GM04504 (cell line): ENCODE measurements around the gene IRF5.
A peak's percentile ranks its signal among the peaks of the same experiment; 100 is the strongest.
"Not testable (repeated sequence)": the region's sequence is repeated elsewhere in the genome, so short reads cannot be mapped to it uniquely, and the experiment has no call there.

Experiments
- DNase-seq: peaks from one replicate; pipeline ENCODE4 v3.0.0-alpha.2; 2012; ENCODE audit warnings: low read depth

Gene IRF5

DNA sequence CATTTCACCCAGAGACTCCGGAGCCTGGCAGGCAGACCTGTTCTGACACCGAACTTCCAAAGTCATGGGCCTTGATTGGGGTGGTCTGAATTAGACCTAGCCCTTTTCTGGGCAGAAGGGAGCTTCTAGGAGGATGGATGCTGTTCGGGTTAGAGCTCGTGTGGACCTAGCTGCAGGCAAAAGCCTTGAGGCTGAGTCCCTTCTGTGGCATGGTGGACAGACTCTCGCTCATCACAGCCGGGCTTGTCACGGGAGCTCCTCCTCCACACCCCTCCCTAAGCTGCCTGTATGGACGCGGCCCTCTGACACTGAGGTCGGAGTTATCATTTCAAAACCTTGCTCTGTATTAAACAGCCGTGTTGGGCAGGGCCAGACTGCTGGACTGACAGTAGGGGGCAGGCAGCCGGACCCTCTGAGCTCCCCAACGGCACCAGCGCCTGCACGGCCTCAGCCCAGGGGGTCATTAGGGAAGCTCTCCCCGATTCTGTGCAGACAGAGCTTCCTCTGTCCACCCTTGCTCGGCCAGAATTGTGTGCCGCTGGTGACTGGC lies 2.2 kb downstream of the IRF5 start:
- no peak for DNase-seq

GRCh38 chr7:128940494-128941322 lies 3.0 kb downstream of the IRF5 start:
- DNase-seq, result no peak

DNA sequence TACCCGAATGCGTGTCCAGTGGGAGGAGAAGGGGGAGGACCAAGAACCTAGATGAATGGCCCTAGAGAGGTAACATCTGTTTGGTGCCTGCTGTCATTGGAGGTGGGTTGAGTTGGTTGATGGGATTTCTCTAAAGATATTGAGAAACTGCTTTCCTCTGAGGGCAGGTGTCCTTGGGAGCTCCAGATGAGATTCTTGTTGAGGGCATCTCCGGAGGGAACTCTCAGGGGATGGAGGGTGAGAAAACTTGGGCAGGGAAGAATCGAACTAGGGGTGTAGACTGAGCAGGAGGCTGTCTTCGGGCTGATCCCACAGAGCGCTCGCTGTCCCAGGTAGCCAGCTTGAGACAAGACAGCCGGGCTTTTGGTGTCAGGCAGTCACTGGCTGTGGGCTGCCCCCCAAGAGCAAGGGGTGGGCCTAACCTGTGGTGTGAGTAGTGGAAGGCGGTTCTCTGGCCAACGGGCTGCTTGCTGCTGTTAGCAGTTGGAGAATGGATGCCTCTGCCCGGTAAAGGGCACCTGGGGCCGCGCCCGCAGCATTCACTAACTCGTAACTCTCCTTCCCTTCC lies 3.7 kb downstream of the IRF5 start:
- no peak for DNase-seq

GRCh38 chr7:128941946-128942526 lies 4.3 kb downstream of the IRF5 start:
- no peak for DNase-seq

- DNase-seq, result not testable (repeated sequence)
Observed at GRCh38 chr7:128943251-128943650, 5.5 kb downstream of the IRF5 start.

DNA sequence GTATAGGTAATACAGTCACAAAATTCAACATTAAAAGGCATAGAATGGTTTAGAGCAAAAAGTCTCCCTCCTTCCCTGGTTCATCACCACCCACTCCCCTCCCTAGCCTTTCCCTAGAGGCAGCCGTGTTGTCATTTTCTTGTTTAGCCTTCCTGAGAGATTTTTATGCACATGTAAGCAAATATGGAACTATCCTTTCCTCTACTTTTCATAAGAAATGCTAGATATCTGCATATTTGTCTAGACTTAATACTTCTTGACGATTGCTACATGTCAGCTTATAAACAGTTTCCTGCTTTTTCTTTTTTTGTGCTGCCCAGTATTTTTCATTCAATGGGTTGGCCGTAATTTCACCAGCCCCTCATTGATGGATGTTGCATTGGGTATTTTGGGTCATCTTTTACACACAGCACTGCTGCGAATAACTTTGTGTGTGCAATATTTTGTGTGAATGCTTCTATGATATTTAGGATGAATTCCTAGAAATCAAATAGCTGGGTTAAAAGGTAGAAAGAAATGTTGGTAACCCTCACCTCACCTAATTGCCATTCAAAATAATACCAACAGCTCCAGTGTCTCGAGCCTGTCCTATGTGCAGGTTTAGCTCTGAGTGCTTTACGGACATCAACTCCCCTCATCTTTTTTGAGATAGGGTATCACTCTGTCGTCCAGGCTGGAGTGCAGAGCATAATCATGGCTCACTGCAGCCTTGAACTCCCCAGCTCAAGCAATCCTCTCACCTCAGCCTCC lies 6.9 kb downstream of the IRF5 start:
- no peak for DNase-seq

DNA sequence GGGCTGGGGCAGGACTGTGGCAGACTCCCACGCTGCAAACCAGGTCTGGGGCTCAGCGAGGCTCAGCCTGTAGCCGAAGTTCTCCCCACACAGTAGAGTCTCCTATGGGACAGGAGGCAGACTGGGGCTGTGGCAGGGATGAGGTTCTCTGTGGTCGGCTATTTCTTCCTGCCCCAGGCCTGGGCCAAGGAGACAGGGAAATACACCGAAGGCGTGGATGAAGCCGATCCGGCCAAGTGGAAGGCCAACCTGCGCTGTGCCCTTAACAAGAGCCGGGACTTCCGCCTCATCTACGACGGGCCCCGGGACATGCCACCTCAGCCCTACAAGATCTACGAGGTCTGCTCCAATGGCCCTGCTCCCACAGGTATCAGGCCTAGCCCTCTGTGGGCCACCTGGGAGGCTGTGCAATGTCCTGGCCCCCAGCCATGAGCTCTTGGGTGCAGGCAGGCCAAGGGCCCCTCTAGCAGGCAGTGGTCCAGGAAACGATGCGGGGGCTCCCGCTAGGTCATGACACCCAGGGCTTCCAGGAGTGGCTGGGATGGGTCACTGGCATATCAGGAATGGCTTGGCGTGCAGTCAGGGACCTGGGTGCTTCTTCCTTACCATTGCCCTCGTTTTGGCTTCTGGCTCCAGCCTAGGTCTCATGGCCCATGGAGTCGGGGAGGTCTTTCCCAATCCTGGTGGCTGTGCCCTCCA lies 8.1 kb downstream of the IRF5 start:
- no peak for DNase-seq

GRCh38 chr7:128946936-128947830 lies 9.5 kb downstream of the IRF5 start:
- no peak for DNase-seq

- DNase-seq, result no peak
Observed at GRCh38 chr7:128947854-128948253, 10.1 kb downstream of the IRF5 start.

DNA sequence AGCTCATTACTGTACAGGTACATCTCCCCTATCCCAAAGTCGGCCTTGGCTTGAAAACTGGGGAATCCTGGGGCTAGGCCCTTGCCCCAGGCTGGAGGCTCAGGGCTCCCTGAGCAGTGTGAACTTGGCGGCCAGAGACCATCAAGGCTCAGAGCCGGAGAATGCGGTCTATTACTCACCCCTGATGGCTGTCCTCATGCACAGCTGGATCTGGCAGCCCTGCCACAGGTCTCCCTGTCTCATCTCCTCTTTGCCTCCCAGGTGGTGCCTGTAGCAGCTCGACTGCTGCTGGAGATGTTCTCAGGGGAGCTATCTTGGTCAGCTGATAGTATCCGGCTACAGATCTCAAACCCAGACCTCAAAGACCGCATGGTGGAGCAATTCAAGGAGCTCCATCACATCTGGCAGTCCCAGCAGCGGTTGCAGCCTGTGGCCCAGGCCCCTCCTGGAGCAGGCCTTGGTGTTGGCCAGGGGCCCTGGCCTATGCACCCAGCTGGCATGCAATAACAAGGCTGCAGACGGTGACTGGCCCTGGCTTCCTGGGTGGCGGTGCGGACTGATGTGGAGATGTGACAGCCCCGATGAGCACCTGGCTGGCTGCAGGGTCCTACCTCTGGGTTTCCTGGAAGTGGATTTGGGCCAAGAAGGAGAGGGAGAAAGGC lies 10.7 kb downstream of the IRF5 start:
- no peak for DNase-seq

DNA sequence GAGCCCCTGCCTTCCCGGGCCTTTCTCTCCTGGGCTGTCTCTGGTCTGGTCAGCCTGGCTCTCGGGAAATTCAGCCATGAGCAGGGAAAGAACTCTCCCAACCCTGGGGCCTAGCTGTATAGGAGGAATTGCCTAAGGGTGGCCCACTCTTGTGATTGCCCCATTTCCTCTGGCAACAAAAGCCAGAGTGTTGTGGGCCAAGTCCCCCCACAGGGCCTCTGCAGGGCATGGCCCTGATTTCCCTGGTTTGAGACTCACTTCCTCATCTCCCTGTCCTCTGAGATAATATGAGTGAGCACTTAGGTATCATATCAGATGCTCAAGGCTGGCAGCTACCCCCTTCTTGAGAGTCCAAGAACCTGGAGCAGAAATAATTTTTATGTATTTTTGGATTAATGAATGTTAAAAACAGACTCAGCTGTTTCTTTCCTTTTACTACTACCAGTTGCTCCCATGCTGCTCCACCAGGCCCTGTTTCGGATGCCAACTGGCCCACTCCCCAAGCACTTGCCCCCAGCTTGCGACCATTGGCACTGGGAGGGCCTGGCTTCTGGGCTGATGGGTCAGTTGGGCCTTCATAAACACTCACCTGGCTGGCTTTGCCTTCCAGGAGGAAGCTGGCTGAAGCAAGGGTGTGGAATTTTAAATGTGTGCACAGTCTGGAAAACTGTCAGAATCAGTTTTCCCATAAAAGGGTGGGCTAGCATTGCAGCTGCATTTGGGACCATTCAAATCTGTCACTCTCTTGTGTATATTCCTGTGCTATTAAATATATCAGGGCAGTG lies 11.4 kb downstream of the IRF5 start:
- no peak for DNase-seq

DNA sequence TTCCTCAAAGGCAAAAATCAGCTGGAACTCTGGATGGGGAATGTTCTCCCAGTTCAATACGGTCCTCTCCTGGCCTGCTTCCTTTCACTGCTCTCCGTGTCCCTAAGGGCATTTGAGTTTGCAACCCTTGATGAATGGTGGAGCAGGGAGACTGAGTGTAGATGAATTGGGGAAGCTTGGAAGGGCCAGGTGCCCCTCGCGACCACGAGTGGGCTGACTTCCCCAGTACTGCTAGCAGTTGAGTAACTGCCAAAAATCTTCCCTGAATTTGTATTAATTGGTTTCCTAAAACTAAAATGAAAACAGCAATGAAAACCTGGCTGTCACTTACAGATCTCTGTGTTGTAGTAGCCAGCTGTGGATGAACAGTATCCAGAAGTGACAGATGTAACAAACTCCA lies 13.6 kb downstream of the IRF5 start:
- no peak for DNase-seq

DNA sequence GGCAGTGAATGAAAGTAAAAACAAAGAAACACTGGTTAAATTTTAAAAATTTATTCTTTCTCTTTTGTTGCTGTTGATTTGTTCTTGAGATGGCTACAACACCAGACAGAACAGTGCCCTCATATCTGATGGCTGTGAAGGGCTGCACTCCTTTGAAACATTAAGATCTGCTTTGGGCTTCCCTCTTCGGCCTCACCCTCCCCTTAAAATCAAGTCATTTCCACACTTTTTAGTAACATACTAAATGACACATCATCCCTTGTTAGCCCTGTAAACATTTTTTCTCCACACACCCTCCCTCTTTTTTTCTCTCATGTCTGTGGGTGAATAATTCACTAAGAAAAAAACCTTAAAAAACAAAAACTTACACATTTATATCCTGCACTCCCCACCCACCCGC lies 16.4 kb downstream of the IRF5 start:
- DNase-seq, result no peak

DNA sequence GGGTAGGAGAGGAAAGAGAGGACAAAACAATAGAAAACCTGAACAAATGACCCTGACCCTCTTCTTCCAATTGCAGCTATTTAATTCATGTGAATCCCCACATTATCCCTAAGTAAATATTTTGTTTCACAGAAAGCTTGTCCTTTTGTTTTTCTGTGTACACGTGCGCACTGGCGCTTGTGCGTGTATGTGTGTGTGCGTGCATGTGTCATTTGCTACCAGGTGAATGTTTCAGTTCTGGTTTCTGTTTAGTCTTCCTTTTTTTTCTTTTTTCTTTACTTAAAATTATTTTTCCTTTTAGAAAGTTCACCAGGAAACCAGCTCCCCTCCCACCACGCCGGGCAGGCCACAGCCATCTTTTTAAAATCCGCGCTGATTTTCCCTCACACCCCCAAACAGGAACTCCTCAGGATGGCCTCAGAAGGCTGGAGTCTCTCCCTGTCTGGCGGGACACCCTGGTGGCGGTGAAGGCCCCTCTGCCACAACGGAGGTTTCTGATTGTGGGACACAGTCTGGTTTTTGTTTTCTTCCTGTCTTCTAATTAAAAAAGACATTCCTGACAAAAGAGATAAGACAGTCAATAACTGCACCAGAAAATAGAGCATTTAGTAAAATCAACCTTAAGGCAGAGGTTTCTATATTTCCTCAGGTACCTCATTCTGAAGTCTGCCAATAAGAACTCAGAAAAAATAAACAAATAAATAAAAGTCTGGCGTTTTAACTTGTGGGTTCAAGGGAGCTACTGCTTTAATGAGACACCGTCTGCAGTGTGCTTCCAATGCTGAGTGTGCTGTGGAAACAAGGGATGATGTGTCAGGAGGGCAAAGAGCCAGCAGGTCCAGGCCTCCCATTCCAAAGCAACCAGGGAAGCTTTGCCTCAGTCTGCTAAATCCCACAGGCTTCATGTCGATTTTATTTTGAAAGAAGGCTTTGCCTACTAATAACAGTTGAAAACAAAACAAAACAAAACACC lies 17.4 kb downstream of the IRF5 start:
- DNase-seq, result peak; percentile 52

DNA sequence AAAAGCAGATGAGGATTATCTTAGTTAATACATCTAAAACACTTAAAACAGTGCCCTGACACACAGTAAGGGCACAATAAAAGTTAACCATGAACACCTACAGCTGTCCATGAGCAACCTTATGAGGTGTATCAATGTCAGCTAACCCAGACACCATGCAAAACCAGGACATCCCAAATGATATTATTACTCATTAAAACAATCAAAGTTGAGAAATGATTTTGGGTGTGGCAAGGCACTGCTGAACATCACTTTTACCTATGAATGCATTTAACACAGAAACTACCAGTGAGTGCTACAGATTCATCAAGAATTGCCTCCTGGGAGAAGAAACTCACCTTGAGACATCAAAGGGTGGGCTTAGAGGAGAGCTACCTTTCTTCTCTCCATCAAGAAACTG lies 18.3 kb downstream of the IRF5 start:
- no peak for DNase-seq

- DNase-seq, result no peak
Observed at GRCh38 chr7:128959296-128959695, 21.6 kb downstream of the IRF5 start.

- DNase-seq, result no peak
Observed at GRCh38 chr7:128961030-128961659, 23.4 kb downstream of the IRF5 start.

DNA sequence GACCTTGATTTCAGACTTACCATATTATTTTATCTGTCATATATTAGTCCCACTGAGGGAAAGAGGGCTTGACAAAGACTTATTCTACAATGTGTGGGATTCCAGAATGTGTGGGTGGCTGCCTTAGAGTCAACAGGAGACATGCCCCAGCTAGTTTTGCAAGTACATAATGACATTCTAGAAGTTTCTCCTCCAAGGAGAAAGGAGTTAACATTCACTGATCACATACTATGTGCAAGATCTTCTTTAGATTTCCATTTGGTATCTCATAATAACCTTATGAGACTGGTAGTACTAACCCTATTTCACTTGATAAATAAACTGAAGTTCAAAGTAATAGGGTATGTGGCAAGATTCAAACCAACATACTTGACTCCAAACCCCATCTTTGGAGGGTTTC lies 25.2 kb downstream of the IRF5 start:
- DNase-seq, result no peak
